Esophagus squamous epithelium (tissue), 5 donors: Measurements from ENCODE around the gene LCAT. TPM values are rescaled to one million over a fixed set of nuclear protein-coding genes. Genes with fewer than 3 reads are reported as not detected.

ENCODE experiments used
- DNase-seq: peaks from one replicate; lab custom pipeline; 2025; lab: John Stamatoyannopoulos, UW
- H3K27ac ChIP-seq, 4 donors: fragments of 200-600 bp; sonication (generic); one replicate each; pipeline ENCODE4 v1.5.1; 2016 to 2019; ENCODE audit warnings: mild to moderate bottlenecking in 1 of 4
- H3K27me3 ChIP-seq, 4 donors: fragments of 200-600 bp; sonication (generic); 1 replicate in 3 of 4; 2 replicates in 1 of 4; pipeline versions ENCODE4 v1.5.1 to v1.6.0; 2017 to 2021; ENCODE audit warnings: antibody characterized with exemption in 1 of 4
- H3K36me3 ChIP-seq, 3 donors: fragments of 200-600 bp; sonication (generic); one replicate each; pipeline ENCODE4 v1.5.1; 2016 to 2019
- H3K4me1 ChIP-seq, 3 donors: fragments of 200-600 bp; sonication (generic); one replicate each; pipeline ENCODE4 v1.5.1; 2017 to 2019
- H3K4me3 ChIP-seq, 4 donors: fragments of 200-600 bp; sonication (generic); 1 replicate in 3 of 4; 2 replicates in 1 of 4; pipeline ENCODE4 v1.5.1; 2016 to 2019; ENCODE audit warnings: mild to moderate bottlenecking in 2 of 4, moderate library complexity in 1 of 4
- H3K9me3 ChIP-seq, 3 donors: fragments of 200-600 bp; sonication (generic); one replicate each; pipeline ENCODE4 v1.5.1; 2016 to 2019
- CTCF ChIP-seq, 6 experiments: fragments of 450-650 bp in 4 of 6; fragments of 200-600 bp in 2 of 6; sonication (generic) in 2 of 6; IDR thresholded peaks; one replicate each; pipeline ENCODE4 v1.5.1; 2016 to 2019; ENCODE audit warnings: antibody characterized with exemption in 6 of 6, mild to moderate bottlenecking in 4 of 6, moderate library complexity in 4 of 6
- POLR2A ChIP-seq, 4 donors: fragments of 450-650 bp; IDR thresholded peaks; one replicate each; pipeline ENCODE4 v1.6.1; 2017; ENCODE audit warnings: antibody characterized with exemption in 4 of 4, mild to moderate bottlenecking in 4 of 4, moderate library complexity in 3 of 4
- WGBS, 2 donors: methylation state at CpG; one replicate each; pipeline ENCODE4 v1.1.5; 2018; 5-methylcytosine and 5-hydroxymethylcytosine counted together
- intact Hi-C: fragments of 100-400 bp; cut with DNase I; formaldehyde crosslinking; loops from one replicate; pipeline ENCODE4 v1.15.0; 2022
- total RNA-seq, 4 donors: library from RNA; depleted of rRNA; stranded (reverse); fragments of >200 nt; gene quantifications; one replicate each; pipeline ENCODE4 v1.1.0, GENCODE V29; 2016
- donor health status: DM: yes; HTN: yes; CAD: no.

LCAT gene
- total RNA-seq, 4 donors from 2014 or later: 1.2 to 12.4 (median 3.8) TPM

- 54 to 57% methylated on average over 3 to 9 of the region's 11 CpGs for WGBS, 2 donors
- H3K27ac ChIP-seq: peak overlapping the region; percentile 85 to 96 (median 92)
- no peak for DNase-seq
- no peak for TF ChIP-seq CTCF (IDR thresholded peaks at IDR 0.05)
- TF ChIP-seq POLR2A (IDR thresholded peaks at IDR 0.05): no peak
- H3K36me3 ChIP-seq: peaks cover 0 to 27% (median 9%) of the 10 kb centered on the region in 3 donors
- peak overlapping the region in 2 of 4 donors; percentile 70 to 77 for H3K4me3 ChIP-seq
- intact Hi-C loops: no loop called here
- H3K27me3 ChIP-seq: no peaks in the 10 kb centered on the region
- H3K4me1 ChIP-seq: peaks cover 25 to 88% (median 51%) of the 10 kb centered on the region in 3 donors
- no peaks in the 10 kb centered on the region for H3K9me3 ChIP-seq
These were observed 22.0 kb upstream of the LCAT start for GRCh38 chr16:67965668-67966548.

- DNase-seq: no peak
- H3K27me3 ChIP-seq: no peaks in the 10 kb centered on the region
- no peaks in the 10 kb centered on the region for H3K9me3 ChIP-seq
These were observed 20.7 kb upstream of the LCAT start for GRCh38 chr16:67964477-67965131.

GRCh38 chr16:67963662-67964321 is 19.9 kb upstream of the LCAT start:
- intact Hi-C loops: no loop called here
- H3K4me3 ChIP-seq: peak overlapping the region in 1 of 4 donors; percentile 24
- WGBS, 2 donors: 61 to 86% methylated on average over 12 of the region's 32 CpGs

More at GRCh38 chr16:67964477-67965131, 20.7 kb upstream of the LCAT start:
- Histone ChIP-seq H3K4me3 (no peak overlapping the region), H3K27ac (peak overlapping the region in 3 of 4 donors; percentile 1 to 85 (median 72)), H3K36me3 (peaks cover 3 to 40% (median 9%) of the 10 kb centered on the region in 3 donors), H3K4me1 (peaks cover 30 to 100% (median 64%) of the 10 kb centered on the region in 3 donors)
- intact Hi-C loops: no loop called here
- 84 to 88% methylated on average over 4 to 5 of the region's 6 CpGs for WGBS, 2 donors
- TF ChIP-seq POLR2A (IDR thresholded peaks at IDR 0.05): no peak
- no peak for TF ChIP-seq CTCF (IDR thresholded peaks at IDR 0.05)

GRCh38 chr16:67963292-67963661 is 19.4 kb upstream of the LCAT start:
- peaks cover 6 to 53% (median 9%) of the 10 kb centered on the region in 3 donors for H3K36me3 ChIP-seq

More at GRCh38 chr16:67963662-67964321, 19.9 kb upstream of the LCAT start:
- H3K27me3 ChIP-seq: no peaks in the 10 kb centered on the region
- H3K36me3 ChIP-seq: peaks cover 6 to 48% (median 9%) of the 10 kb centered on the region in 3 donors
- H3K9me3 ChIP-seq: no peaks in the 10 kb centered on the region
- peaks cover 30 to 100% (median 68%) of the 10 kb centered on the region in 3 donors for H3K4me1 ChIP-seq
- DNase-seq: no peak
- TF ChIP-seq CTCF (IDR thresholded peaks at IDR 0.05): no peak
- TF ChIP-seq POLR2A (IDR thresholded peaks at IDR 0.05): no peak
- H3K27ac ChIP-seq: peak overlapping the region; percentile 7 to 72 (median 46)

More at GRCh38 chr16:67963292-67963661, 19.4 kb upstream of the LCAT start:
- peak overlapping the region; percentile 7 to 72 (median 46) for H3K27ac ChIP-seq
- intact Hi-C loops: no loop called here
- 61 to 74% methylated on average over 2 of the region's 2 CpGs for WGBS, 2 donors
- H3K9me3 ChIP-seq: no peaks in the 10 kb centered on the region
- H3K27me3 ChIP-seq: no peaks in the 10 kb centered on the region
- TF ChIP-seq CTCF (IDR thresholded peaks at IDR 0.05) (no peak), POLR2A (IDR thresholded peaks at IDR 0.05) (no peak)
- peaks cover 30 to 100% (median 68%) of the 10 kb centered on the region in 3 donors for H3K4me1 ChIP-seq
- H3K4me3 ChIP-seq: no peak overlapping the region
- DNase-seq: no peak
